Stimulated activated CD8-positive, alpha-beta memory T cell treated with anti-CD3 and anti-CD28 coated beads, Interleukin-2, amount 100 ng/mL, for 48 hours (primary cell): ENCODE data around the gene SYCP1.
"Not testable (repeated sequence)": the region's sequence is repeated elsewhere in the genome, so short reads cannot be mapped to it uniquely, and the experiment has no call there.

Source experiments
- DNase-seq, 2 donors: peaks; one replicate each; pipeline ENCODE4 v3.0.0-alpha.2; 2020; ENCODE audit warnings: low read depth in 2 of 2

SYCP1 gene, protein sequence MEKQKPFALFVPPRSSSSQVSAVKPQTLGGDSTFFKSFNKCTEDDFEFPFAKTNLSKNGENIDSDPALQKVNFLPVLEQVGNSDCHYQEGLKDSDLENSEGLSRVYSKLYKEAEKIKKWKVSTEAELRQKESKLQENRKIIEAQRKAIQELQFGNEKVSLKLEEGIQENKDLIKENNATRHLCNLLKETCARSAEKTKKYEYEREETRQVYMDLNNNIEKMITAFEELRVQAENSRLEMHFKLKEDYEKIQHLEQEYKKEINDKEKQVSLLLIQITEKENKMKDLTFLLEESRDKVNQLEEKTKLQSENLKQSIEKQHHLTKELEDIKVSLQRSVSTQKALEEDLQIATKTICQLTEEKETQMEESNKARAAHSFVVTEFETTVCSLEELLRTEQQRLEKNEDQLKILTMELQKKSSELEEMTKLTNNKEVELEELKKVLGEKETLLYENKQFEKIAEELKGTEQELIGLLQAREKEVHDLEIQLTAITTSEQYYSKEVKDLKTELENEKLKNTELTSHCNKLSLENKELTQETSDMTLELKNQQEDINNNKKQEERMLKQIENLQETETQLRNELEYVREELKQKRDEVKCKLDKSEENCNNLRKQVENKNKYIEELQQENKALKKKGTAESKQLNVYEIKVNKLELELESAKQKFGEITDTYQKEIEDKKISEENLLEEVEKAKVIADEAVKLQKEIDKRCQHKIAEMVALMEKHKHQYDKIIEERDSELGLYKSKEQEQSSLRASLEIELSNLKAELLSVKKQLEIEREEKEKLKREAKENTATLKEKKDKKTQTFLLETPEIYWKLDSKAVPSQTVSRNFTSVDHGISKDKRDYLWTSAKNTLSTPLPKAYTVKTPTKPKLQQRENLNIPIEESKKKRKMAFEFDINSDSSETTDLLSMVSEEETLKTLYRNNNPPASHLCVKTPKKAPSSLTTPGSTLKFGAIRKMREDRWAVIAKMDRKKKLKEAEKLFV

DNA sequence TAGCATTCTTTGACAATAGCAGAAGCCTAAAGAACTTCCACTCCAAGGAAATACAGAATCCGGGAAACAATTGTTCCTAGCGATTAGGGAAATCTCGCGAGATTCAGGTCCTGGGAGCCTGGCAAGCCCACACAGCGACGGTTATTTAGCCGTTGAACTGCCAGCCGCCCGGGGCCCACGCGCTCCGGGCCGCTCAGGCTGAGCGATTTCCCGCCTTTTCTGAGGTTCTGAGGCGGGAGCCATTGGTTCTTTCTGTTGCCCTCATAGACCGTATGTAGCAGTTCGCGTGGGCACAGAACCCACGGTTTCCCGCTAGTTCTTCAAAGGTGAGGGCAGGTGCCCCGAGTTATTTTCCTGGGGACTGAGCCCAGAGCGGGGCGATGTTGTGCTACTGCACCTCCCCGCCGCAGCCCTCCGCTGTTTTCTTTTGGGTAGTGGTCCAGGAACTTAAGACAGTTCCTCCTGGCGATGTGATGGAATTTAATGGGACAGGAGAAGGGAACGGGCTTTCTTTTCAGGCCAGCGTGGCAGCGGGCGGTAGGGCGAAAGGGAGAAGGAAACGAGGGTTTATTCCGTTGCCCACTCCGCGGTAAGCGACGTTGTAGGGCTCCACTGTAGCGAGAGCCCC, at the start of gene SYCP1:
SYCP1 (plus strand) TSS at position 171 of the 628 bp plus-strand sequence. CDS start 602 bp downstream, outside the sequence.
- no peak for DNase-seq

DNA sequence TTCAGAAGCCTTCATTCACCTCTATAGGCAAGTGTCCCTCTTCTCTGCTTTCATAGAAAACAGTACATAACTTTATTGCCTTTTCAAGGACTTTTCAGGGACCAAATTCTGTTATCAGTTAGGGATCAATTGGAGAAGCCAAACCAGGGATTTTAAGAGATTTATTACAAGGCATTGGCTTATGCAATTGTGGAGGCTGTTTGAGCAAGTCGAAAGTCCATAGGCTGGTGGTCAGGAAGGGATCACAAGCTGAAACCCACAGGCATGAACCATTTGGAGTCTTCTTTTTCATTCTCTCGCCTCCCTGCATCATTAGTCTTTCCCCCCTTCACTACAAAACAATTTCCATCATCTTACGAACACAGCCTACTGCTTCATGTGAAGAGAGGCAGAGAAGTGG, 34.8 kb upstream of the SYCP1 start:
- DNase-seq, result no peak

DNA sequence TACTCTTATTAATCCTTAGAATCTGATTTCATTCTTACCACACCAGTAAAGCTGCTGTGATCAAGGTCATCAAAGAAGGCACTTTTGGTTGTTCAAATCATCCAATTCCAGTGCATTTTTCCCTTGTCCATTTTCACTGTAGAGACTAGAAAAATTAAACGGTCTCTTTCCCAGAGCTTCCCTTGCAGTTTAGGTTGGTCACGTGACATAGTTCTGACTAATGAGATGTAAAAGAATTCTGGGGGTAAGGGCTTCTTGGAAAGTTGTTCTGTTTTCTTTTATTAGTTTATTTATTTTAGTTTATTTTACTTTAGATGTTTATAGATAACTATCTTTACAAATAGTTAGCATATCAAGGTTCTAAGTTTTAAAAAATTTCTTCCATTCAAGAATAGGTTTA, 34.3 kb upstream of the SYCP1 start:
- DNase-seq, result no peak

DNA sequence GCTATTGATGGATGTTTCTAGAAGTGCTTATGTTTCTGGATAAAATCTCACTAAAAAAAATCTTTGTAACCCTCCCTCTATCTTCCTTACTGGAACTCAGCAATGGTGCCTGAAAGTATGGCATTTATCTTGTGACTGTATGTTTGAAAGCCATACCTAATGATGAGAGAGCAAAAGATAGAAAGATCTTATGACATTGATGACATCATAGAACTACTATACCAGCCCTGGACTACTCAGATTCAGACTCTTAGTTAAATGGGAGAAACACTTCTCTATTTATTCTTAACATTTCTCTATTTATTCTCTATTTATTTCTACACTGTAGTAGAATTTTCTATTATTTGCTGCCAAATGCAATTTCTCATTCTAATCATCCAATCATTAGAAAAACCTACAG, 32.7 kb upstream of the SYCP1 start:
- no peak for DNase-seq

DNA sequence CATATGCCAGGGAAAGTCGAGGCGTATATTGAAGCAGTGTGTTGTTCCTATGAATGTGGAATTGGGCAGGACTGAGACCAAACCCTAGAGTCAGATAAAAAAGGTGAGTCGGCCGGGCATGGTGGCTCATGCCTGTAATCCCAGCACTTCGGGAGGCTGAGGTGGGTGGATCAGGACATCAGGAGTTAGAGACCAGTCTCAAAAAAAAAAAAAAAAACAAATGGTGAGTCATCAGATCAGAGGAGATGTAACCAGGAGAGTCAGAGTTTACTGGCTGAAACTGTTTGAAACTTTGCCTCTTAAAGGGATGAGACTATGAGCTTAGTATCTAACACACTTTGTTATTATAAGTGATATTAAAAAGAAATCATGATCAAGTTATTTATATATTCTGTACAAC, 26.4 kb upstream of the SYCP1 start:
- no peak for DNase-seq

DNA sequence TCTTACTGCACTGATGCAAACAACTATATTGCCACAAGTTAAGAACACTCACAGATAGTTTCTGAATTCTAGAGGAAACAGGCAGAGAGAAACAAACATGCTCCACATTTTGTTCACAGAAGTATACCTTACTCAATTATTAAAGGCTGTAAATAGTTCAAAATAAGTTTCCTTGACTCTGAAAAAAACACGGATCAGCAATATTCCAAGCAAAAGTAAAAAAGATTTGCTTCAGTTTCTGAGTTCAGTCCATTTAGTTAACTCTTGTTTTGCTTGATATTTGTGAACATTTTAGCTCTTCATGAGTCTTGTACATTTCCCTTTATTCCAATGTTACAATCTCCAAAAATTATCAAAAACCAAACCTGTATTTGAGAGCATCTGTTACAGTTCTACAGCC, 24.6 kb upstream of the SYCP1 start:
- DNase-seq, result not testable (repeated sequence)

DNA sequence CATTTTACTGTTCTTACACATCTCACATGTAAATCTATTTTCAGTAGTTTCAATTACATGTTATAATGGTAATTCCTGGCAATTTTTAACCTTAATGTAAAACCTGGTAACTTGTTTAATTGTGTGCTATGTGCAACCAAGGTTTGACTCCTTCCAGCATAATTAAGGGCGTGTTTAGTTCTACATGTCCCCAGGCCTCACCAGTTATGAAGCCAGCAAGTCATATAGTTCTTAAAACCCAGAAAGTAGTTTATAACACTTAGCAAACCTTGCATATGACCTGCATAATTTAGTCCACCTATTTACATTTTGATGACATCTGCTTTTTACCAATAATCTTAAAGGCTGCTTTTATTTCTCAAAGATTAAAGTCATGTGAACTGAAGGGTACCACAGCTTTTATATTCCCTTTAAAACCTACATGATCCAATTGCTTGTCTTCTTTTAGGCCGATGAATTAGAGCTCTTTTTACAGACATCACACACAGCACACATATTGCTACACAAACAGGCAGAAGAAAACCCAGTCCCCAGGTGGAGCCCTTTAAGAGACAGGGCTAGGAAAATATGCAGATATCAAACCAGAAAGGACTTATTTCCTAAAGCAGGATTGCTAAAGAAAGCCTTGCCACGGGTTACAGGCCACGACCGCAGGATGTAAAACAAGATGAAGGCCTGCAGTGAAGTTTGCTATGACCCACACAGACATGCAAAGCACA, 23.2 kb upstream of the SYCP1 start:
- no peak for DNase-seq

DNA sequence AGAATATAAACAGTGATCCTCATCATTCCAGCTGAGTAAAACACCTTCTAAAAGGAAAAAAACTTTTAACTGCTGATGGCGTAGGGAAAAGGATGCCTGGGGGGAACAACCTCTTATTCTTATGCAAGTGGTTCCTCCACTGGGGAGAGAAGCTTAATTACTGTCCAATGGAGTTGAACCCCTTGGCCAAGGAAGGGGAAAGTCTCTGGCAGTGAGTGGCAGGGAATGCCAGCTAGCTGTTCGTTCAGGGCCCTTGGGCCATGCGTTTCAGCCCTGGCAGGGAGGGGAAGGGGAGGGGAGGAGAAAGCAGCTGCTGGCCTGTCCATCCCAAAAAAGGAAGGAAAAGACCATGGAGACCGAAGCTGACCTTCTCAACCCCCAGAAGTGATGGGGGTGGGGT, 22.6 kb upstream of the SYCP1 start:
- DNase-seq, result no peak

DNA sequence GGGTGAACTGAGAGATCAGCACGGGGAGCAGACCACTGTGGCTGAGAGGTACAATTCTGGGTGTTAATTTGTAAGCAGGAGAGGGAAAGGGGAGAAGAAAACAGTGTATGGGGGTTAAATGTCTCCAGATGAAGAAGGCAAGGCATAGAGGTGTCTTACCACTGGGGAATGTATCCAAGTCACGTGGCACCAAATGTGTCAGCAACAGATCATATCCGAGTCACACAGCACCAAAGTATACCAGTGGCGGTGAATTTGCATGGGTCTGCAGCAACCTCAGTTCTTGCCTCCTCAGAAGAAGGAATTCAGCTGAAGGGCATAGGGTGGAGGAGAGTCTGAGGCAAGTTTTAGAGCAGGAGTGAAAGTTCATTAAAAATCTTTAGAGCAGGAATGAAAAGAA, 21.2 kb upstream of the SYCP1 start:
- DNase-seq, result no peak

DNA sequence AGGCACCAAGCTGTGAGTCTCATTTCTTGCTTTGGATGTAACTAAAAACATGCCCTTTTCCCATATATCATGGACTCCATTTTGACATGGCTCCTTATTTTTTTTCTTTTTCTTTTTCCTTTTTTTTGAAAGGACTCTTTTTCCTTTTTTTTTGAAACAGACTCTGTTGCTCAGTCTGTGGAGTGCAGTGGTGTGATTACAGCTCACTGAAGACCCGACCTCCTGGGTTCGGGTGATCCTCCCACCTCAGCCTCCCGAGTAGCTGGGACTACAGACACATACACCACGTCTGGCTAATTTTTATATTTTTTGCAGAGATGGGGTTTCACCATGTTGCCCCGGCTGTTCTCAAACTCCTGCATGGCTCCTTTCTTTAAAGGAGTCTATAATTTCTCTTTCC, 10.4 kb upstream of the SYCP1 start:
- DNase-seq, result no peak

DNA sequence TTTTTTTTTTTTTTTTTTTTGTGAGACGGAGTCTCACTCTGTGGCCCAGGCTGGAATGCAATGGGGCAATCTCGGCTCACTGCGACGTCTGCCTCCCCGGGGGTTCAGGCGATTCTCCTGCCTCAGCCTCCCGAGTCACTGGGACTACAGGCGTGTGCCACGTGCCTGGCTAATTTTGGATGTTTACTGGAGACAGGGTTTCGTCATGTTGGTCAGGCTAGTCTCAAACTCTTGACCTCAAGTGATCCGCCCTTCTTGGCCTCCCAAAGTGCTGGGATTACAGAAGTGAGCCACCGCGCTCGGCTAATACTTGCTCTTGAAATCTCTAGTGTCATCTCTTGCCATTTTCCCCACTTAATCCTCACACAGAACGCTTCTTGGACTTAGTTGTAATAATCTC, 1.1 kb upstream of the SYCP1 start:
- no peak for DNase-seq

DNA sequence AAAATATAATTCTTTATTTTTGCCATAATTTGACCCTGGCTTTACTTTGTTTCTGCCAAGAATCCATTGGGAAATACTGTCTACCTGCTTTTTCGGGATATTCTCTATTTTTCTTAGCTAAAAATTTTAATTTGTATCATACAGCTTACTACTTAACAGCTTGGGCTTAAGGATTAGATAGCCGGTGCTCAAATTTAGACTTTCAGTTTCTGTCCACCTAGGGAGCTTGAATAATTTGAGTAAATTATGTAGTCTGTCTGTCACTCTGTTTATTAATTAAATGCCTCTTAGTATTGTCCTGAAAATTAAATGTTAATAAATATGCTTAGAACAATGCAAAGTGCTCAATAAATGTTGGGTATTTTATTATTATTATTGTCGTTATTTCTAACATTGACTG, 6.7 kb downstream of the SYCP1 start:
- no peak for DNase-seq

DNA sequence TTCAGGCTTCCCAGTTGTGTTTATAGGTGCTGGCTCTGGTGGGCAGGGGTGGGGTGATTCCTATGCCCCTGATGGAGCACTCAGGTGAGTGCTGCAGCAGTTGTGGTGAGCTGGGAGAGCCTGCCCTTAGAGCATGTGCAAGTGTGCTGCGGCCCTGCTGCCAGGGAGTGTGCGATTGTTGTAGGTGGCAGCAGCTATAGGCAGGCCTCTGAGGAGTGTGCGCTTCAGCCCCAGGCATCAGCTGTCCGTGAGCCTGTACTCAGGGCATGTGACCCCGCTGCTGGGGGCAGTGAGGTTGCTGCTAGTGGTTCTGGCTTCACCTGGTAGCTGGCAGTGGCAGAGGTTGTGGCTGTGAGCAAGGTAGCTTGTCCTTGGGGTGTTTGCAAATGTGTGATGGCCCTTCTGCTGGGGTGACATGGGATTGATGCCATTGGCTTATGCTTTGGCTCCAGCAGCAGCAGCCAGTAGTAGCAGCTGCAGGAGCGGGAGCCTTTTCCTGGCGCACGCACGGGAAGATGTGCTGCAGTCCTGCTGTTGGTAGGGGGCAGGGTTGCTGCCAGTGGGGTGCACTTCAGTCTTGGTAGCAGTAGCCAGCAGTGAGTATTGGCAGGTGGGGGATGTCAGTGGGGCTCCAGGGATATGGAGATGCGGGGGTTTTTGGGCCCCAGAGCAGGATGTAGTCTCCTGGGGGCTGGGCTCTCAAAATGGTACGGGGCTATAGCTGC, 37.7 kb downstream of the SYCP1 start:
- DNase-seq, result no peak

DNA sequence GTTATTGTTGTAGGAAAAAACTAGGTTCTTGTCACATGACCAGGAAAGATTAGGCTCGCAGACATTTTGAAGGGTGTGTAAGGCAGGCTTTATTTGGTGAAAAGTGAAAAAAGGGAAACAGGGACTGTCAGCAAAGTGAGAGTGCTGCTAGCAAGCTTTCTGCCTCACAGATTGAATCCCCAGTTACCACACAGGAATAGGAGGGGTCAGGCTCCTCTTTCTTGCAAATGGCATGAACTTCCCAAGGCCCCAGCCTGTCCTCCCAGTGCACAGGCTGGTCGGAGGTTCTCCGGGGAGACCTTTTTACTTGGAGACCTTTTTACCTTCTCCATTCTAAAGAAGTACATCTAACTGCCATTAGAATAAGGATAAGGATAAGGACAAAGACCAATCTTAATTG, 42.1 kb downstream of the SYCP1 start:
- no peak for DNase-seq

DNA sequence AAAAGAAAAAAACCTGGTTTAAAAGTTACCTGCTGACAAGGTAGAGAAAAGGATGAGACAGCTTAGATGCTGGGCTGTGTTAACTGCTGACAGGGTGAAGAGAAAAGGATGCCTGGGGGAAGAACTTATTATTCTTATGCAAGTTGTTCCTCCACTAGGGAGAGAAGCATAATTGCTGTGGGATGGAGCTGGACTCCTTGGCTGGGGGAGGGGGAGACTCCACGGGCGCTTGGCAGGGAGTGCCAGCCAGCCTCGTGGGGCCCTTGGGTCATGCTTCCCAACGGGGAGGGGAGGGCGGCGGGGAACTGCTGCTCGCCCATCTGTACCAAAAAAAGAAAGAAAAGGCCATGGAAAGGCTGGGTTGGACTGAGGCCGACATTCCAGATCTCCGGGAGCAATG, 47.2 kb downstream of the SYCP1 start:
- no peak for DNase-seq

DNA sequence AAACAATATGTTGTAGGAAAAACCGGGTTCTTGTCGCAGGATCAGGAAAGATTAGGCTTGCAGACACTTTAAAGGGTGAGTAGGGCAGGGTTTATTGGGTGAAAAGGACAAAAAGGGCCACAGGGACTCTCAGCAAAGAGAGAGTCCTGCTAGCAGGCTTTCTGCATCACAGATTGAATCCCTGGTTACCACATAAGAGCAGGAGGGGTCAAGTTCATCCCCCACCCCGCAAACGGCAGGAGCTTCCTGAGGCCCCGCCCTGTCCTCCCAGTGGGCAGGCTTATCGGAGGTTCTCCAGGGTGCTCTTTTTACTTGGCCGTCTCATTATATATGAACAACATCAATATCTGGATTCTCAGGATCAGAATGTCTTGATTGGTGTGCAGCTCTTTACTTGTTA, 47.7 kb downstream of the SYCP1 start:
- no peak for DNase-seq

DNA sequence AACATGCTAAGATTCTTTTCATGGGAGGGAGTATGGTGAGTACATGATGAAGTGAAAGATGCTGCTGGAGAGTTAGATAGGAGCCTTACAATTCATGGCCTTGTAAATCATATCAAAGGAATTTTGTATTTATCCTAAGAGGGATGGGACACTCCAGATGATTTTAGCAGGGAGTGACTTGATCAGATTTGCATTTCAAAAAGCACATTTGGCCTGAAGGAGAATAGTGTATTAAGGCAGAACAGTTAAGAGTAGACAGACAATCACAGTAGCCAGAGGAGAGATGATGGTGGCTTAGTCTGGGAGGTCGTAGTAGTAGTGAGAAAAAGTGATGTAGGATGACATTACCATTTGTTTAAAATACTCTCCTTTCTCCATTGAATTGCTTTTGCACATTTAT, 48.8 kb downstream of the SYCP1 start:
- DNase-seq, result no peak

DNA sequence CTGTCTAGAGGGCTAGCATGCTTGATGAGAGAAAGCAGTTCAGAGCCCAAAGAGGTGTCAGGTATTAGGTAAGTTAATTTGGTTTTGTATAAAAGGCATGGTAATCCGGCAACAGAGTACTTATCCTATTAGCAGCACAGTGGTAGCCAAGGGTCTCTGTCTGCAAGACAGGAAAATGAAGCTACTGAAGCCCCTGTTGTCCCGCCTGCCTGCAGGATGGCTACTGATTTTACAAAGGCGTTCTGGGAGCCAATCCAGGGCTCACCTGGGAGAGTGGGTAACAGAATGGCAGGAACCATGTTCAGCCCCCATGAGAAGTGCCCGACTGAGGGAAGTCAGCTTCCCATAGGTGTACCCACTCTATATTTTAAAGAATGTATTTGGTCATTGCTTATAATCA, 61.1 kb downstream of the SYCP1 start:
- DNase-seq, result not testable (repeated sequence)

DNA sequence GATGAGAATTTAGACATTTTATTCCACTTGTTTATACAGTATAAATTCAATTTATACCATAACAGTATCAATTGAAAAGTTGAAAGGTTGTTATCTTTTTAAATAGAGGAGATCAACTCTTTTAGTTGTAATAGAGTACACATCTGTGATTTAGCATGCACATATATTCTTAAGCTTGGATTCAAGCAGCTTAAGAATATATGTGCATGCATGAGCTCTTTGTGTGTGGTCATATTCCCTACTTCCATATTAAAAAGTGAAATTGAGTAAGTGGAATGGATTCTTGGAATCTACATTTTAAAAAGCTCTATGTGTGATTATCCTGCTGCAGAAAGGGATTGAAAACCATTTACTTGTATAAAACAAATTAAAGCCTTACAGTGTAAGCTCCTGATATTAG, 71.9 kb downstream of the SYCP1 start:
- DNase-seq, result no peak

DNA sequence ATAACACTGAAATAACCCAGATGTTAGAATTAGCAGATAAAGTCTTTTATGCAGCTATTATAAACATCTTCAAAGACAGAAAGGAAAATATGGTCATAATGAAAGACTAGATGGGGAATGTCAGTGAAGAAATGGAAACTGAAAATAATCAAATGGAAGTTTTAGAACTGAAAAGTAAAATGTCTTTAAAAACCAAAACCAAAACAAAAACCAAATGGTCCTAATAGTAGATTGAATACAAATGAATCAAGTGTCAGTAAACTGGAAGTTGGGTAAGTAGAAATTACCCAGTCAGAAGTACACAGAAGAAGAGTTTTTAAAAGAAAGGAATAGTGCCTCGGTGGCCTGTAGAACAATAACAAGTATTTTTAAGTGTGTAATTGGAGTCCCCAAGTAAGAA, 72.7 kb downstream of the SYCP1 start:
- no peak for DNase-seq

DNA sequence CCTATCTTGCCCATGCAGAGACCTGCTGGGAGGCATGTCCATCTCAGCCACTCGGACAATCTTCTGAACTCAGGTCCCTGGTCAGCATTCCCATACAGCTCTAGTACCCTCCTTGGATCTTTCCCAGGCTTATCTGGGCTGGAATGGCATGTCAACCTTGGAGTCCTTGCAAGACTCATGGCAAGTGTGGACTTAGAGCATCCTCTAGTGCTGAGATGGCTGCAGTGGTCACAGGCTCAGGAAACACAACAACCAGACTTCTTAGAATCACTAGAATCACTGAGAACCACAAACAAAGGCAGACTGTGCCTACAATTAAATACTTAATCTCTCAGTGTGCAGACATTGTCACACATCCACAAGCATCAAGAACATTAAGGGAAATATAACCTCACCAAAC, 101.9 kb downstream of the SYCP1 start:
- DNase-seq, result no peak
